GM12878 (cell line): ENCODE data around the gene ALDOB. TPM values are rescaled to one million over a fixed set of nuclear protein-coding genes. Genes with fewer than 3 reads are reported as not detected.

Experiments
- ATAC-seq: fragments of 200-7000 bp; cut with Tn5 transposase; 3 replicates; pipeline ENCODE4 v1.9.1; 2020; ENCODE audit warnings: mild to moderate bottlenecking, moderate library complexity
- BruUV-seq: library from RNA; stranded (reverse); fragments of 400-500 nt; replicated peaks from 2 replicates; lab custom pipeline; 2021; lab: Mats Ljungman, UMichigan
- CTCF ChIA-PET: fragments of 300-600 bp; sonication (Branson Sonifier 250); formaldehyde crosslinking; extraction: SDS; loops from one replicate; lab custom pipeline; 2021; ENCODE audit warnings: inconsistent platforms; lab: Yijun Ruan, JAX
- POLR2A ChIA-PET: fragments of 350-600 bp; formaldehyde crosslinking; extraction: SDS; loops from one replicate; lab custom pipeline; 2021; ENCODE audit warnings: inconsistent platforms; lab: Charles Lee
- RAD21 ChIA-PET: fragments of 300-600 bp; sonication (Branson Sonifier 250); formaldehyde crosslinking; loops from one replicate; lab custom pipeline; 2023; ENCODE audit warnings: antibody characterized with exemption; ENCODE audit not compliant: unreplicated experiment; lab: Charles Lee
- SMC1A ChIA-PET: fragments of 300-600 bp; sonication (Branson Sonifier 250); formaldehyde crosslinking; loops from one replicate; lab custom pipeline; 2023; ENCODE audit not compliant: unreplicated experiment, uncharacterized antibody; lab: Charles Lee
- DNase-seq: peaks from one replicate; pipeline ENCODE4 v3.0.0-alpha.2; 2011; ENCODE audit warnings: low read depth, low spot score
- FAIRE-seq: peaks from 3 replicates; lab custom pipeline; 2011; peaks lifted over from hg19 to GRCh38; lab: Jason Lieb, UNC
- H2AFZ ChIP-seq: 2 replicates; pipeline ENCODE4 v1.6.0; 2011; ENCODE audit warnings: low read depth, low read length, control low read depth; ENCODE audit not compliant: control insufficient read depth
- H3K27ac ChIP-seq: 2 replicates; pipeline ENCODE4 v1.5.1; 2011; ENCODE audit warnings: control low read depth; ENCODE audit not compliant: control insufficient read depth, insufficient read depth
- H3K27me3 ChIP-seq, 2 experiments: replicated peaks in 1 of 2; 2 replicates each; pipeline versions ENCODE4 v1.6.0 to v1.6.1; 2011; ENCODE audit warnings: low read length in 1 of 2; ENCODE audit not compliant: control insufficient read depth in 2 of 2, insufficient read depth in 2 of 2
- H3K36me3 ChIP-seq, 2 experiments: 2 replicates each; pipeline ENCODE4 v1.5.1; 2011; ENCODE audit warnings: low read length in 1 of 2; ENCODE audit not compliant: control insufficient read depth in 2 of 2, insufficient read depth in 2 of 2
- H3K4me1 ChIP-seq: 2 replicates; pipeline ENCODE4 v1.6.1; 2011; ENCODE audit warnings: mild to moderate bottlenecking, low read length, moderate library complexity, mixed read lengths; ENCODE audit not compliant: control insufficient read depth, insufficient read depth
- H3K4me2 ChIP-seq: 2 replicates; pipeline ENCODE4 v1.6.0; 2011; ENCODE audit warnings: control low read depth; ENCODE audit not compliant: control insufficient read depth, insufficient read depth
- H3K4me3 ChIP-seq: fragments of 200-600 bp; sonication (generic); 2 replicates; pipeline ENCODE4 v1.5.1; 2016
- H3K79me2 ChIP-seq: 2 replicates; pipeline ENCODE4 v1.6.0; 2011; ENCODE audit warnings: low read length; ENCODE audit not compliant: control insufficient read depth, insufficient read depth
- H3K9ac ChIP-seq: 2 replicates; pipeline ENCODE4 v1.8.0; 2011; ENCODE audit warnings: low read length, control low read depth, mixed read lengths; ENCODE audit not compliant: control insufficient read depth, insufficient read depth
- H3K9me3 ChIP-seq: replicated peaks from 3 replicates; pipeline ENCODE4 v1.5.1; 2011; ENCODE audit warnings: mild to moderate bottlenecking, low read length; ENCODE audit not compliant: control insufficient read depth, insufficient read depth
- H4K20me1 ChIP-seq: 2 replicates; pipeline ENCODE4 v1.6.0; 2011; ENCODE audit not compliant: control insufficient read depth, insufficient read depth
- BMI1 ChIP-seq: fragments of 450-650 bp; IDR thresholded peaks from 2 replicates; pipeline ENCODE4 v1.6.1; 2016; ENCODE audit warnings: mild to moderate bottlenecking, moderate library complexity, borderline replicate concordance
- CREB1 ChIP-seq: IDR thresholded peaks from 2 replicates; pipeline ENCODE4 v1.6.1; 2012; ENCODE audit warnings: low read depth, mild to moderate bottlenecking, inconsistent platforms
- ESRRA ChIP-seq: IDR thresholded peaks from 2 replicates; pipeline ENCODE4 v1.6.1; 2012; ENCODE audit warnings: mild to moderate bottlenecking, low read length, improper control_type of control experiment
- IKZF2 ChIP-seq, 2 experiments: fragments of 450-650 bp; IDR thresholded peaks; 2 replicates each; pipeline ENCODE4 v1.6.1; 2017; ENCODE audit warnings: mild to moderate bottlenecking in 2 of 2, moderate library complexity in 2 of 2
- NFXL1 ChIP-seq: fragments of 450-650 bp; IDR thresholded peaks from 2 replicates; pipeline ENCODE4 v1.6.1; 2017; ENCODE audit warnings: antibody characterized with exemption, mild to moderate bottlenecking, borderline replicate concordance
- NR2C2 ChIP-seq: IDR thresholded peaks from 2 replicates; pipeline ENCODE4 v1.6.1; 2011; ENCODE audit warnings: borderline replicate concordance, low read depth; ENCODE audit not compliant: control insufficient read depth, insufficient read length
- PAX8 ChIP-seq: fragments of 450-650 bp; IDR thresholded peaks from 2 replicates; pipeline ENCODE4 v1.6.1; 2017; ENCODE audit warnings: mild to moderate bottlenecking, moderate library complexity
- POLR2AphosphoS5 ChIP-seq: IDR thresholded peaks from 2 replicates; pipeline ENCODE4 v1.6.1; 2011; ENCODE audit warnings: mild to moderate bottlenecking, low read length, inconsistent platforms
- POU2F2 ChIP-seq: IDR thresholded peaks from 3 replicates; pipeline ENCODE4 v1.6.1; 2011; ENCODE audit warnings: low read depth, mild to moderate bottlenecking, low read length, borderline replicate concordance
- PRDM15 ChIP-seq: fragments of 450-650 bp; formaldehyde crosslinking; IDR thresholded peaks from 2 replicates; pipeline ENCODE4 v1.4.0; 2020; ENCODE audit warnings: mild to moderate bottlenecking, moderate library complexity
- RB1 ChIP-seq: fragments of 450-650 bp; formaldehyde crosslinking; IDR thresholded peaks from 2 replicates; pipeline ENCODE4 v1.6.1; 2017; ENCODE audit warnings: mild to moderate bottlenecking, borderline replicate concordance
- SKIL ChIP-seq: fragments of 450-650 bp; IDR thresholded peaks from 2 replicates; pipeline ENCODE4 v1.6.1; 2017; ENCODE audit warnings: mild to moderate bottlenecking, low read depth, inconsistent platforms; ENCODE audit not compliant: poor library complexity, severe bottlenecking
- SMAD1 ChIP-seq: fragments of 450-650 bp; IDR thresholded peaks from 2 replicates; pipeline ENCODE4 v1.6.1; 2018; ENCODE audit warnings: mild to moderate bottlenecking, low read depth; ENCODE audit not compliant: partially characterized antibody
- ZNF24 ChIP-seq: fragments of 450-650 bp; IDR thresholded peaks from 2 replicates; pipeline ENCODE4 v1.6.1; 2017; ENCODE audit warnings: antibody characterized with exemption, mild to moderate bottlenecking
- WGBS: methylation state at CpG from one replicate; pipeline ENCODE4 v1.1.6; 2016; ENCODE audit warnings: low lambda C conversion rate; ENCODE audit not compliant: insufficient replicate concordance, insufficient coverage; ENCODE audit errors: missing lambda C conversion rate; 5-methylcytosine and 5-hydroxymethylcytosine counted together
- in situ Hi-C: fragments of 300-500 bp; cut with MboI; formaldehyde crosslinking; loops from 9 replicates; pipeline ENCODE4 v1.14.3; 2018; ENCODE audit warnings: mixed read lengths
- intact Hi-C: fragments of 100-400 bp; cut with micrococcal nuclease; formaldehyde crosslinking; loops from one replicate; pipeline ENCODE4 v1.14.2; 2022; ENCODE audit not compliant: unreplicated experiment
- polyA plus RNA-seq, 11 experiments: library from polyadenylated mRNA; depleted of rRNA in 4 of 11; unstranded in 6 of 11; stranded (reverse) in 5 of 11; fragments of >200 nt; fragmentation: Nextera tagmentation in 4 of 11; fragmentation: Illumina TruSeq in 1 of 11; extraction: Ambion mirVana in 4 of 11; extraction: Trizol in 1 of 11; gene quantifications; 1 replicate in 1 of 11; 2 replicates in 10 of 11; pipeline versions ENCODE4 v1.2.1 to v1.2.3, GENCODE V29; 2011 to 2016; ENCODE audit warnings: inconsistent platforms in 2 of 11, missing spikeins in 2 of 11, low read depth in 1 of 11
- total RNA-seq, 4 experiments: library from RNA; depleted of rRNA in 3 of 4; stranded (reverse); fragments of >200 nt in 3 of 4; fragmentation: Illumina TruSeq in 1 of 4; extraction: Trizol in 1 of 4; gene quantifications; 2 replicates each; pipeline versions ENCODE4 v1.2.1 to v1.2.3, GENCODE V29; 2013 to 2021
- TF ChIP-seq, protein P1 (sequence below): IDR thresholded peaks from 2 replicates; pipeline ENCODE4 v1.6.1; 2012; ENCODE audit warnings: low read length, inconsistent platforms
- TF ChIP-seq, protein P2 (sequence below): fragments of 450-650 bp; conservative IDR thresholded peaks from 2 replicates; pipeline ENCODE4 v1.6.1; 2017; ENCODE audit warnings: mild to moderate bottlenecking, moderate library complexity

Gene ALDOB
- total and polyA plus RNA-seq, 10 of the 15 experiments (the other 5 are each of a cell fraction or from before 2014, with no cell fraction given), result 0.03 to 0.82 (median 0.04) TPM; not detected in 7

DNA sequence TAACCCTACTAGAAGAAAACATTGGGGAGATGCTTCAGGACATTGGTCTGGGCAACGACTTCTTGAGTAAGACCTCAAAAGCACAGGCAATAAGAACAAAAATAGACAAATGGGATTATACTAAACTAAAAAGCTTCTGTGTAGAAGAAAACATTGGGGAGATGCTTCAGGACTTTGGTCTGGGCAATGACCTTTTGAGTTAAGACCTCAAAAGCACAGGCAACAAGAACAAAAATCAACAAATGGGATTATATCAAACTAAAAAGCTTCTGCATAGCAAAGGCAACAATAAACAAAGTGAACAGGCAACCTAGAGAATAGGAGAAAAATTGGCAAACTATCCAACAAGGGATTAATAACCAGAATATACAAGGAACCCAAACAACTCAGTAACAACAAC is 40.9 kb downstream of the ALDOB start:
- intact Hi-C loops (loop anchor here (5.0 kb wide), 1 partner anchor 53 kb away; no protein-coding TSS in a partner anchor), in situ Hi-C loops (loop anchor here (5.0 kb wide), 1 partner anchor 138 kb away; the partner anchor contains the start of gene RNF20)
- ChIA-PET SMC1A (interaction anchor here (1.6 kb wide), 1 partner anchor 32 kb away, joined by 3 read pairs; no protein-coding TSS in a partner anchor), RAD21 (no interaction called here), CTCF (no interaction called here), POLR2A (no interaction called here)
- Histone ChIP-seq H3K4me3 (no peak overlapping the region), H3K79me2 (peaks cover 68% of the 10 kb centered on the region), H4K20me1 (no peaks in the 10 kb centered on the region), H3K4me2 (no peak overlapping the region), H3K27ac (no peak overlapping the region), H3K4me1 (no peaks in the 10 kb centered on the region), H2AFZ (no peak overlapping the region), H3K9ac (no peak overlapping the region), H3K36me3 (peaks cover 0 to 4% of the 10 kb centered on the region in 2 experiments; a peak in 1 of 4 replicates), H3K27me3 (no peaks in the 10 kb centered on the region), H3K9me3 (peaks cover 9% of the 10 kb centered on the region; the same call in 2 of the 3 replicates)
- 94% methylated on average over 1 of the region's 1 CpG for WGBS
- no TSS peak for BruUV-seq
- ATAC-seq (no peak), DNase-seq (no peak), FAIRE-seq (no peak)
- TF ChIP-seq, protein P1, sequence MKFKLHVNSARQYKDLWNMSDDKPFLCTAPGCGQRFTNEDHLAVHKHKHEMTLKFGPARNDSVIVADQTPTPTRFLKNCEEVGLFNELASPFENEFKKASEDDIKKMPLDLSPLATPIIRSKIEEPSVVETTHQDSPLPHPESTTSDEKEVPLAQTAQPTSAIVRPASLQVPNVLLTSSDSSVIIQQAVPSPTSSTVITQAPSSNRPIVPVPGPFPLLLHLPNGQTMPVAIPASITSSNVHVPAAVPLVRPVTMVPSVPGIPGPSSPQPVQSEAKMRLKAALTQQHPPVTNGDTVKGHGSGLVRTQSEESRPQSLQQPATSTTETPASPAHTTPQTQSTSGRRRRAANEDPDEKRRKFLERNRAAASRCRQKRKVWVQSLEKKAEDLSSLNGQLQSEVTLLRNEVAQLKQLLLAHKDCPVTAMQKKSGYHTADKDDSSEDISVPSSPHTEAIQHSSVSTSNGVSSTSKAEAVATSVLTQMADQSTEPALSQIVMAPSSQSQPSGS, result no peak
- TF ChIP-seq, protein P2, sequence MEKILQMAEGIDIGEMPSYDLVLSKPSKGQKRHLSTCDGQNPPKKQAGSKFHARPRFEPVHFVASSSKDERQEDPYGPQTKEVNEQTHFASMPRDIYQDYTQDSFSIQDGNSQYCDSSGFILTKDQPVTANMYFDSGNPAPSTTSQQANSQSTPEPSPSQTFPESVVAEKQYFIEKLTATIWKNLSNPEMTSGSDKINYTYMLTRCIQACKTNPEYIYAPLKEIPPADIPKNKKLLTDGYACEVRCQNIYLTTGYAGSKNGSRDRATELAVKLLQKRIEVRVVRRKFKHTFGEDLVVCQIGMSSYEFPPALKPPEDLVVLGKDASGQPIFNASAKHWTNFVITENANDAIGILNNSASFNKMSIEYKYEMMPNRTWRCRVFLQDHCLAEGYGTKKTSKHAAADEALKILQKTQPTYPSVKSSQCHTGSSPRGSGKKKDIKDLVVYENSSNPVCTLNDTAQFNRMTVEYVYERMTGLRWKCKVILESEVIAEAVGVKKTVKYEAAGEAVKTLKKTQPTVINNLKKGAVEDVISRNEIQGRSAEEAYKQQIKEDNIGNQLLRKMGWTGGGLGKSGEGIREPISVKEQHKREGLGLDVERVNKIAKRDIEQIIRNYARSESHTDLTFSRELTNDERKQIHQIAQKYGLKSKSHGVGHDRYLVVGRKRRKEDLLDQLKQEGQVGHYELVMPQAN, result no peak
- no peak for TF ChIP-seq NR2C2
- no peak for TF ChIP-seq SKIL
- TF ChIP-seq NFXL1, result no peak
- TF ChIP-seq PAX8, result no peak
- TF ChIP-seq ESRRA, result no peak
- TF ChIP-seq IKZF2 (IDR thresholded peaks at IDR 0.05), result no peak
- no peak for TF ChIP-seq POLR2AphosphoS5
- no peak for TF ChIP-seq CREB1
- no peak for TF ChIP-seq BMI1
- TF ChIP-seq PRDM15, result no peak
- no peak for TF ChIP-seq POU2F2
- no peak for TF ChIP-seq SMAD1
- TF ChIP-seq ZNF24, result no peak
- TF ChIP-seq RB1, result no peak
